Adrenal gland (tissue), 12 donors: ENCODE data around the gene ARID4B. TPM values are rescaled to one million over a fixed set of nuclear protein-coding genes. Genes with fewer than 3 reads are reported as not detected.

Experiments
- DNase-seq, 7 donors: peaks; one replicate each; pipeline ENCODE4 v3.0.0-alpha.2; 2019 to 2020
- H3K27ac ChIP-seq, 5 donors: fragments of 200-600 bp; sonication (generic) in 4 of 5; 1 replicate in 3 of 5; 2 replicates in 2 of 5; pipeline versions ENCODE4 v1.5.1 to v1.8.0; 2016 to 2020; ENCODE audit warnings: mild to moderate bottlenecking in 1 of 5
- H3K27me3 ChIP-seq: fragments of 200-600 bp; 2 replicates; pipeline ENCODE4 v1.8.0; 2021
- H3K36me3 ChIP-seq, 2 donors: fragments of 200-600 bp; replicated peaks in 1 of 2; 1 replicate in 1 of 2; 2 replicates in 1 of 2; pipeline versions ENCODE4 v1.5.1 to v1.8.0; 2018 to 2022
- H3K4me1 ChIP-seq, 2 donors: fragments of 200-600 bp; replicated peaks in 1 of 2; 1 replicate in 1 of 2; 2 replicates in 1 of 2; pipeline versions ENCODE4 v1.5.1 to v1.8.0; 2018 to 2021
- H3K4me3 ChIP-seq, 4 donors: fragments of 200-600 bp; sonication (generic) in 3 of 4; one replicate each; pipeline ENCODE4 v1.5.1; 2016 to 2018
- H3K9me3 ChIP-seq, 3 donors: fragments of 200-600 bp; sonication (generic) in 1 of 3; replicated peaks in 1 of 3; 1 replicate in 2 of 3; 2 replicates in 1 of 3; pipeline versions ENCODE4 v1.5.1 to v1.8.0; 2016 to 2021
- POLR2A ChIP-seq, 2 donors: fragments of 450-650 bp; IDR thresholded peaks; one replicate each; pipeline ENCODE4 v1.6.1; 2017; ENCODE audit warnings: antibody characterized with exemption in 2 of 2, mild to moderate bottlenecking in 2 of 2, moderate library complexity in 1 of 2
- WGBS, 4 donors: extraction: QIAGEN DNeasy Blood & Tissue Kit in 2 of 4; methylation state at CpG; one replicate each; pipeline versions ENCODE4 v1.1.5 to v1.1.7; 2013 to 2017; 5-methylcytosine and 5-hydroxymethylcytosine counted together
- intact Hi-C, 2 donors: fragments of 100-400 bp; cut with DNase I; formaldehyde crosslinking; loops; one replicate each; pipeline versions ENCODE4 v1.14.1 to v1.15.0; 2022 to 2023
- polyA plus RNA-seq, 3 donors: library from polyadenylated mRNA; stranded (reverse); fragments of 200-250 nt in 2 of 3; fragments of 350-450 nt in 1 of 3; fragmentation: Illumina TruSeq in 1 of 3; extraction: RNeasy Lipid Tissue Mini Kit (QIAGEN cat#74804) in 1 of 3; gene quantifications; one replicate each; pipeline ENCODE4 v1.2.3, GENCODE V29; 2013 to 2014
- total RNA-seq, 9 donors: library from RNA; depleted of rRNA in 4 of 9; stranded (reverse); fragments of >200 nt in 4 of 9; fragments of 120-200 nt in 1 of 9; fragmentation: NEBNext Ultra II Directional in 1 of 9; extraction: Animal tissue kit (Norgen Biotek cat#: 25700) in 1 of 9; gene quantifications; one replicate each; pipeline versions ENCODE4 v1.1.0 to v1.2.4, GENCODE V29; 2013 to 2023
- TF ChIP-seq, protein P1 (sequence below), 6 experiments: fragments of 450-650 bp in 4 of 6; fragments of 200-600 bp in 2 of 6; sonication (generic) in 1 of 6; IDR thresholded peaks; 1 replicate in 5 of 6; 2 replicates in 1 of 6; pipeline versions ENCODE4 v1.5.1 to v1.8.0; 2016 to 2021; ENCODE audit warnings: antibody characterized with exemption in 6 of 6, mild to moderate bottlenecking in 2 of 6, moderate library complexity in 1 of 6
- donor health status: healthy with polysubstance abuse.
- donor health status: Bipolar disorder and iron deficiency.
- donor health status: DM: yes; HTN: yes; CAD: no.
- donor health status: DM: no; HTN: no; CAD: no.
- donor health status: DM: no; HTN: no; CAD: no.
- donor health status: DM: yes; HTN: yes; CAD: no.

Gene ARID4B
- total and polyA plus RNA-seq, 12 donors: 12.4 to 44.0 (median 28.1) TPM

- 91 to 97% (median 95%) methylated on average over 5 of the region's 5 CpGs for WGBS, 4 donors
- Histone ChIP-seq H3K36me3 (peaks cover 0 to 18% of the 10 kb centered on the region in 2 donors), H3K27me3 (no peaks in the 10 kb centered on the region), H3K27ac (no peak overlapping the region), H3K4me3 (no peak overlapping the region), H3K9me3 (no peaks in the 10 kb centered on the region), H3K4me1 (no peaks in the 10 kb centered on the region)
- no peak for DNase-seq
- intact Hi-C loops: no loop called here
- TF ChIP-seq, protein P1, sequence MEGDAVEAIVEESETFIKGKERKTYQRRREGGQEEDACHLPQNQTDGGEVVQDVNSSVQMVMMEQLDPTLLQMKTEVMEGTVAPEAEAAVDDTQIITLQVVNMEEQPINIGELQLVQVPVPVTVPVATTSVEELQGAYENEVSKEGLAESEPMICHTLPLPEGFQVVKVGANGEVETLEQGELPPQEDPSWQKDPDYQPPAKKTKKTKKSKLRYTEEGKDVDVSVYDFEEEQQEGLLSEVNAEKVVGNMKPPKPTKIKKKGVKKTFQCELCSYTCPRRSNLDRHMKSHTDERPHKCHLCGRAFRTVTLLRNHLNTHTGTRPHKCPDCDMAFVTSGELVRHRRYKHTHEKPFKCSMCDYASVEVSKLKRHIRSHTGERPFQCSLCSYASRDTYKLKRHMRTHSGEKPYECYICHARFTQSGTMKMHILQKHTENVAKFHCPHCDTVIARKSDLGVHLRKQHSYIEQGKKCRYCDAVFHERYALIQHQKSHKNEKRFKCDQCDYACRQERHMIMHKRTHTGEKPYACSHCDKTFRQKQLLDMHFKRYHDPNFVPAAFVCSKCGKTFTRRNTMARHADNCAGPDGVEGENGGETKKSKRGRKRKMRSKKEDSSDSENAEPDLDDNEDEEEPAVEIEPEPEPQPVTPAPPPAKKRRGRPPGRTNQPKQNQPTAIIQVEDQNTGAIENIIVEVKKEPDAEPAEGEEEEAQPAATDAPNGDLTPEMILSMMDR (IDR thresholded peaks at IDR 0.05): no peak
- no peak for TF ChIP-seq POLR2A (IDR thresholded peaks at IDR 0.05)
These were observed 91.9 kb downstream of the ARID4B start for GRCh38 chr1:235236128-235236527.

GRCh38 chr1:235229868-235230267 lies 98.1 kb downstream of the ARID4B start:
- WGBS, 4 donors: 93 to 100% (median 98%) methylated on average over 2 of the region's 2 CpGs
- H3K4me3 ChIP-seq: no peak overlapping the region
- TF ChIP-seq, protein P1 (IDR thresholded peaks at IDR 0.05): no peak
- no peak for TF ChIP-seq POLR2A (IDR thresholded peaks at IDR 0.05)
- H3K36me3 ChIP-seq: peaks cover 0 to 33% of the 10 kb centered on the region in 2 donors
- H3K4me1 ChIP-seq: no peaks in the 10 kb centered on the region
- no peak for DNase-seq
- H3K9me3 ChIP-seq: no peaks in the 10 kb centered on the region
- no peak overlapping the region for H3K27ac ChIP-seq
- intact Hi-C loops: no loop called here
- H3K27me3 ChIP-seq: no peaks in the 10 kb centered on the region

DNA sequence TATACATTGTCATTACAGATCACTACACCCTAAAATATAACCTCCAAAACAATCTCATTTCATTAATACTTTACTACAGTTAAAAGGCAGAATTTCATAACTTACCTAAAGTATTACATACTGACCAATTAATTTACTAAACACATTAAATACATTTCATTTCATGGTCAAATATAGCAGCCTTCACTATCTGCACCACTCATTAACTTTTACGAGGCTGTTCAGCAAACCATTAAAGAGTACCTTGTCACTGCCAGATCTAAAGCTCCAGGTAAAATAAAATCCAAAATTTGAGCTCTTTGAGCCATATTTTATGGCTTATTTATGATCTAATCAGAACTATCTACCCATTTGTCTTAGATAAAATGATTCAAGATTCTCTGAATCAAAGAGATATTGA lies 100.6 kb downstream of the ARID4B start:
- no peaks in the 10 kb centered on the region for H3K9me3 ChIP-seq
- 85 to 93% (median 90%) methylated on average over 1 of the region's 1 CpG for WGBS, 4 donors
- TF ChIP-seq POLR2A (IDR thresholded peaks at IDR 0.05): no peak
- TF ChIP-seq, protein P1 (IDR thresholded peaks at IDR 0.05): no peak
- H3K4me1 ChIP-seq: no peaks in the 10 kb centered on the region
- no peaks in the 10 kb centered on the region for H3K27me3 ChIP-seq
- no peak overlapping the region for H3K27ac ChIP-seq
- no peak overlapping the region for H3K4me3 ChIP-seq
- H3K36me3 ChIP-seq: peaks cover 0 to 47% of the 10 kb centered on the region in 2 donors
- intact Hi-C loops: no loop called here
- no peak for DNase-seq

DNA sequence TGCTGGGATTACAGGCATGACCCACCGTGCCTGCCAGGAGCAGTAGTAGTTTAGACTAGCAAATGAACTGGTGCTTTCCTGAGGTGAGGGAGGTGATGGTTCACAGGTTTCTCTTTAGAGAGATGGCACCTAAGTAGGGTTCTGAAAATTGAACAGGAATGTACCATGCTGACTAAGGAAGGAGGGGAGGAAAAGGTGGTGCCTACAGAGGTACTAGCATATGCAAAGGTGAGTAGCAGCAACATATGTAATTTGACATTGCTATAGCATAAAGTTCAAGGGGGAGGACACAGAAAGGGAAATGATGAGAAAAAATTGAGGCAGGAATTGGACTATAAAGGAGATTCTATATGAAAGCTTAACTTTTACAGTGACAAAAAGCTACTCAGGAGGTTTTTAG lies 101.0 kb downstream of the ARID4B start:
- TF ChIP-seq, protein P1 (IDR thresholded peaks at IDR 0.05): no peak
- no peak for TF ChIP-seq POLR2A (IDR thresholded peaks at IDR 0.05)
- WGBS, 4 donors: 89 to 100% (median 98%) methylated on average over 1 of the region's 1 CpG
- Histone ChIP-seq H3K4me3 (no peak overlapping the region), H3K27ac (no peak overlapping the region), H3K4me1 (no peaks in the 10 kb centered on the region), H3K36me3 (peaks cover 0 to 52% of the 10 kb centered on the region in 2 donors), H3K9me3 (no peaks in the 10 kb centered on the region), H3K27me3 (no peaks in the 10 kb centered on the region)
- intact Hi-C loops: no loop called here
- DNase-seq: no peak
